HUES6 (cell line): ENCODE results near the gene ILKAP.

ENCODE experiments used
- H3K27ac ChIP-seq: 2 replicates; pipeline ENCODE4 v1.7.0; 2013; ENCODE audit warnings: low read depth, mild to moderate bottlenecking, low read length, inconsistent platforms
- H3K27me3 ChIP-seq: 2 replicates; pipeline ENCODE4 v1.6.1; 2013; ENCODE audit warnings: low read length; ENCODE audit not compliant: control insufficient read depth, insufficient read depth
- H3K36me3 ChIP-seq: 2 replicates; pipeline ENCODE4 v1.6.1; 2013; ENCODE audit warnings: low read length; ENCODE audit not compliant: control insufficient read depth, insufficient read depth
- H3K4me1 ChIP-seq: 2 replicates; pipeline ENCODE4 v1.6.1; 2013; ENCODE audit warnings: low read length; ENCODE audit not compliant: control insufficient read depth, insufficient read depth
- H3K4me3 ChIP-seq: 2 replicates; pipeline ENCODE4 v1.5.1; 2013; ENCODE audit warnings: low read depth, low read length
- H3K9ac ChIP-seq: one replicate; pipeline ENCODE4 v1.6.1; 2013; ENCODE audit warnings: mild to moderate bottlenecking, low read length
- H3K9me3 ChIP-seq: 2 replicates; pipeline ENCODE4 v1.6.1; 2013; ENCODE audit warnings: low read depth, low read length; ENCODE audit not compliant: control insufficient read depth, insufficient read depth

ILKAP gene

DNA sequence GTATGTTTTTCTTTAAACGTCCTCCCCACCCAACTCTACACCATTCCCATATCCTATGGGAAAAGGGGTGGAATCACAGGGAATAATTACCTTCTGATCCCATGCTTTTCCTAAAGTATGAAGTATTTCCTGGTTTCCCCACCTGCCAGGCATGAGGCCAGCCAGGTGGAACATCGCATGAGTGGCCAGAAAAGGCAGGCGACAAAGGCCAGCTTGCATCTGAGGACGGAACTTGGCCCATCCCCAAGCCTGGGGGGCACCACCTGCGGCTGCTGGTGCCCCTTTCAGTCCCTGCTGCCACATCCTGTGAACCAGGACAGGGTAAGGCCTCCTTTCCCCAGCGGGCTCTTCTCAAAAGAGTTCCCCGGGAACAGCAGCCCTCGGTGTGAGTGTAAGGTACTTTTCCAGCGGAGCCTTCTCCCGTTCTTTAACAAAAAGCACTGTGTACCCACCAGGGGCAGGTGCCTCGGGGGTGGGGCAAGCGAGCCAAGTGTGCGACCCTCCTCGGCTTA, 45.9 kb downstream of the ILKAP start:
- Histone ChIP-seq H3K4me3 (no peak overlapping the region), H3K4me1 (peaks cover 9% of the 10 kb centered on the region), H3K36me3 (no peaks in the 10 kb centered on the region), H3K27me3 (peaks cover 42% of the 10 kb centered on the region), H3K27ac (no peak overlapping the region), H3K9me3 (no peaks in the 10 kb centered on the region), H3K9ac (no peak overlapping the region)

DNA sequence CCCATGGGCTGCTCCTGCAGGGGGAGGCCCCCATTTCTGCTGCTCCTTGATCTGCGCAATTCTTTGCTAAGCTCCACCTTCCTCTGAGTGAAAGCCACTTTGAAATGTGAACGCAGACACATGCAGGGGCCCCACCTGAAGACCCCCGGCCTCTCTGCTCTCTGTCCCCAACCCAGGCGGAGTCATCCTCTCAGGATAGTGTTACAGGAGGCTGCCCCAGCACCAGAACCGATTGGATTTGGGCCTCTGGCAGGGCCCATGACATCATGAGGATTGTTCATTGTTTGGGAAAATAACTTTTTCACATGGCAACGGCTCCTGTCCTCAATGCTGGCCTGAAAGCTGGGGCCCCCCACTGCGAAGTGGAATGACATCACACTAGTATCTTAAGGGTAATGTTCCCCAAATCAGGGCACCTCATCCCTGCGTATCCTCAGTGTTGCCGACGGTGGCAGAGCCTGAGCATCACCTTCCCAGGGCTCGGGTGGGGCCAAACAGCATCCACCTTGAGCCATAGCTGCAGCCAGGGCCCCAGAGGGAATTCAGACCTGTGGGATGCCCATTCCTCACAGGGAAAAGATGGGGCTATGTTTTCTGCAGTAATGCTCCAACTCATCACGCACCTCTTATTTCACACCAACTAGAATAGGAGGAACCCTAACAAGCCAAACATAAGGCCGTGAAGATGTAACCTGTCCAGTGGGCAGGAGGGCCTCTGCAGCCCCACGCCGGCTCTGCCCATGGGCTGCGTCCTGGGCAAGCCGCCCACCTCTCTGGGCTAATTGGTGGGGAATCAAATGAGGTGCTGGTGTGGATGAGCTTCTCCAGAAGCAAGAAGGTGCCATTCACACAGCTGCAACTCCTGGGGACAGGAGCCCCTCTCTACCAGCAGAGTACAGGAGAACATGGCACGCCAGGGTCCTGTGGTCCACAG, 47.5 kb downstream of the ILKAP start:
- Histone ChIP-seq H3K9ac (no peak overlapping the region), H3K4me1 (peaks cover 20% of the 10 kb centered on the region), H3K9me3 (no peaks in the 10 kb centered on the region), H3K27ac (no peak overlapping the region), H3K36me3 (no peaks in the 10 kb centered on the region), H3K4me3 (no peak overlapping the region), H3K27me3 (peaks cover 27% of the 10 kb centered on the region)

- H3K27ac ChIP-seq = no peak overlapping the region
- peaks cover 18% of the 10 kb centered on the region for H3K27me3 ChIP-seq
- no peak overlapping the region for H3K9ac ChIP-seq
- H3K4me3 ChIP-seq = no peak overlapping the region
- no peaks in the 10 kb centered on the region for H3K9me3 ChIP-seq
- no peaks in the 10 kb centered on the region for H3K36me3 ChIP-seq
- H3K4me1 ChIP-seq = peaks cover 21% of the 10 kb centered on the region
These were observed 48.3 kb downstream of the ILKAP start for GRCh38 chr2:238155051-238155760.

DNA sequence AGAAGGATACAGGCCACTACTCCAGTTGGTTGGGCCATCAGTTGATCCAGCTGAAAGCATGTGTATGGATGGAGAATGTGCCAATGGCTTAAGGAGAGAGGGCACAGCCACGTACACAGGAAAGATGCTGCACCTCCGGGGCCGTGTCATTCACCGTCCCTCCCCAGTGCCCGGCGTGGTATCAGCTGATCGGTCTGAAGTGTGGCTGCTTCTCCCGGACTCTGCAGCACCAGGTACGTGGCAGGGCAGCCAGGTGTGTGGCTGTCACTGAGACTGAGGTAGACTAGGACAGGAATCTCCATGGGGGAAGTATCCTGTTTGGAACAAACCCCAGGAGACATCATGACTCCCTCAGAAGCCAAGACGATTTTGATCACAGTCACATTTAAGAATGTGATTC, 48.9 kb downstream of the ILKAP start:
- H3K36me3 ChIP-seq = no peaks in the 10 kb centered on the region
- no peak overlapping the region for H3K9ac ChIP-seq
- H3K9me3 ChIP-seq = no peaks in the 10 kb centered on the region
- peaks cover 12% of the 10 kb centered on the region for H3K27me3 ChIP-seq
- H3K4me1 ChIP-seq = peaks cover 15% of the 10 kb centered on the region
- no peak overlapping the region for H3K27ac ChIP-seq
- no peak overlapping the region for H3K4me3 ChIP-seq

GRCh38 chr2:238152771-238153688, 50.5 kb downstream of the ILKAP start:
- peaks cover 11% of the 10 kb centered on the region for H3K4me1 ChIP-seq
- H3K27ac ChIP-seq = no peak overlapping the region
- no peak overlapping the region for H3K9ac ChIP-seq
- peaks cover under 1% of the 10 kb centered on the region; the same call in 1 of the 2 replicates for H3K27me3 ChIP-seq
- no peak overlapping the region for H3K4me3 ChIP-seq
- H3K36me3 ChIP-seq = no peaks in the 10 kb centered on the region
- no peaks in the 10 kb centered on the region for H3K9me3 ChIP-seq

- no peaks in the 10 kb centered on the region for H3K27me3 ChIP-seq
- peaks cover 11% of the 10 kb centered on the region for H3K4me1 ChIP-seq
- no peak overlapping the region for H3K9ac ChIP-seq
- H3K27ac ChIP-seq = no peak overlapping the region
- no peaks in the 10 kb centered on the region for H3K9me3 ChIP-seq
- no peak overlapping the region for H3K4me3 ChIP-seq
- no peaks in the 10 kb centered on the region for H3K36me3 ChIP-seq
These were observed 51.8 kb downstream of the ILKAP start for GRCh38 chr2:238151628-238152235.

DNA sequence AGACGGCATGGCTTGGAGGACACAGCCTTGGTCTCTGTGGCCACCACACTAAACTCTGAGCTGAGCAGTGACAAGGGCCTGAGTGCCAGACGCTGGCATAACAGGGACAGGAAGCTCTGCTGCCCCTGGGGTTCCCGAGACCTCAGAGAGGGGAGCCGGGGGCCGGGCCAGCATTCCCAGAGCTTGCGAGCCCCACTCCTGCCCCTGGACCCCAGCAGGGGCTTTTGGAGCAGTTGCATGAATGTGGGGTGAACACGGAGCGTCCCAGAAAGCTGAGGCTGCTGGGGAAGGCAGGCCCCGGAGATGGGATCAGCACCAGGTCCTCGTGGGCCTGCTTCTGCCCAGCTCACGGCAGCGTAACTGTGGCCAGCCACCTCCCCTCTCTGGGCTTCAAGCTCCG, 52.3 kb downstream of the ILKAP start:
- Histone ChIP-seq H3K4me3 (no peak overlapping the region), H3K9ac (no peak overlapping the region), H3K36me3 (no peaks in the 10 kb centered on the region), H3K9me3 (no peaks in the 10 kb centered on the region), H3K27ac (no peak overlapping the region), H3K4me1 (peaks cover 11% of the 10 kb centered on the region), H3K27me3 (no peaks in the 10 kb centered on the region)

- Histone ChIP-seq H3K27ac (no peak overlapping the region), H3K27me3 (no peaks in the 10 kb centered on the region), H3K9ac (no peak overlapping the region), H3K4me1 (peaks cover 11% of the 10 kb centered on the region), H3K36me3 (no peaks in the 10 kb centered on the region), H3K4me3 (no peak overlapping the region), H3K9me3 (no peaks in the 10 kb centered on the region)
These were observed 52.8 kb downstream of the ILKAP start for GRCh38 chr2:238150686-238151085.

- Histone ChIP-seq H3K9me3 (no peaks in the 10 kb centered on the region), H3K4me1 (peaks cover 11% of the 10 kb centered on the region), H3K4me3 (no peak overlapping the region), H3K36me3 (no peaks in the 10 kb centered on the region), H3K27ac (no peak overlapping the region), H3K9ac (no peak overlapping the region), H3K27me3 (no peaks in the 10 kb centered on the region)
These were observed 53.5 kb downstream of the ILKAP start for GRCh38 chr2:238149841-238150572.

DNA sequence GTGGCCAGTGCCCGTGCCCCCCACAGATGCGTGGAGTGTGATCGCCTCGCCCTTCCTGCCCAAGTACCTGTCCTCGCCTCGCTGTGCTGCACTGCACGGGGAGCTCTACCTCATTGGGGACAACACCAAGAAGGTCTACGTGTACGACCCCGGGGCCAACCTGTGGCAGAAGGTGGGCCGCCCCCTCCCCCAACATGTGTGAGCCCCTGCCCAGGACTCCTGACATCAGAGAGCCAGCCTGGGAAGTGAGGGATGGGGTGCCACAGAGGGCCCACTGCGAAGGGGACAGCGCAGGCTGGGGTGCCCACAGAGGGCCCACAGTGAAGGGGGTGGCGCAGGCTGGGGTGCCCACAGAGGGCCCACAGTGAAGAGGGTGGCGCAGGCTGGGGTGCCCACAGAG, 54.5 kb downstream of the ILKAP start:
- H3K27me3 ChIP-seq = no peaks in the 10 kb centered on the region
- no peak overlapping the region for H3K4me3 ChIP-seq
- H3K9ac ChIP-seq = no peak overlapping the region
- peaks cover 11% of the 10 kb centered on the region for H3K4me1 ChIP-seq
- no peak overlapping the region for H3K27ac ChIP-seq
- H3K36me3 ChIP-seq = no peaks in the 10 kb centered on the region
- no peaks in the 10 kb centered on the region for H3K9me3 ChIP-seq
